ENCODE measurements around the gene ABCA5. TPM values are rescaled to one million over a fixed set of nuclear protein-coding genes. Genes with fewer than 3 reads are reported as not detected.

Gene ABCA5
- polyA plus RNA-seq, 1 of the 3 experiments (the other 2 are of a cell fraction), result 2.0 TPM

DNA sequence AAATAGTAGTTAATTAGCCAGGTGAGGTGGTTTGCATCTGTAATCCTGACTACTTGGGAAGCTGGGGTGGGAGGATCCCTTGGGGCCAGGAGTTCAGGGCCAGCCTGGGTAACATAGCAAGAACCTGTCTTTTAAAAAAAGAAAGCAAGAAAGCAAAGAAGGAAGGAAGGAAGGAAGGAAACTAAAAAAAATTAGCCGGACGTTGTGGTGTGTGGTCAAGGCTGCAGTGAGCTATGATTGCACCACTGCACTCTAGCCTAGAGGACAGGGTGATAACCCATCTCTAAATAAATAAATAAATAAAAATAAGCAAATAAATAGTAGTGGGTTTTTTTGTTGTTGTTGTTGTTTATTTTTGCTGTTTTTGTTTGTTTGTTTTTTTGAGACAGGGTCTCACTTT is 48.3 kb upstream of the ABCA5 start:
- no peak for DNase-seq
- no peaks in the 10 kb centered on the region for H4K20me1 ChIP-seq (ENCODE audit: insufficient read depth)
- H3F3A ChIP-seq (replicated peaks; ENCODE audit: insufficient read depth), result no peaks in the 10 kb centered on the region
- no peak overlapping the region for H3K27ac ChIP-seq (ENCODE audit: low read depth in 2 of 2, low read length in 1 of 2)
- H3K79me2 ChIP-seq (ENCODE audit: insufficient read depth), result no peaks in the 10 kb centered on the region
- CTCF ChIA-PET, result interaction anchor here (0.7 kb wide), 1 partner anchor 19 kb away, joined by 3 read pairs; no protein-coding TSS in a partner anchor
- H3K4me1 ChIP-seq (ENCODE audit: control insufficient read depth in 1 of 2, insufficient read depth in 2 of 2, low read depth in 1 of 2, low read length in 1 of 2), result no peaks in the 10 kb centered on the region
- POLR2A ChIA-PET, result no interaction called here
- no peaks in the 10 kb centered on the region for H3K27me3 ChIP-seq (ENCODE audit: insufficient read depth)
- H3K4me3 ChIP-seq (ENCODE audit: low read depth in 2 of 2, low read length in 1 of 2), result no peak overlapping the region
- H2AFZ ChIP-seq (ENCODE audit: low read depth), result no peak overlapping the region
- WGBS (ENCODE audit: low lambda C conversion rate), result 93% methylated on average over 2 of the region's 2 CpGs
- H3K4me2 ChIP-seq, result no peak overlapping the region
- H3K36me3 ChIP-seq (replicated peaks in 1 of 2; ENCODE audit: control insufficient read depth in 1 of 2, insufficient read depth in 2 of 2, low read length in 1 of 2), result no peaks in the 10 kb centered on the region
- no peaks in the 10 kb centered on the region for H3K9me2 ChIP-seq
- no peaks in the 10 kb centered on the region for H3K9me3 ChIP-seq
- no peak overlapping the region for H3K9ac ChIP-seq
- no peak for TF ChIP-seq ELF1 (IDR thresholded peaks at IDR 0.05)

DNA sequence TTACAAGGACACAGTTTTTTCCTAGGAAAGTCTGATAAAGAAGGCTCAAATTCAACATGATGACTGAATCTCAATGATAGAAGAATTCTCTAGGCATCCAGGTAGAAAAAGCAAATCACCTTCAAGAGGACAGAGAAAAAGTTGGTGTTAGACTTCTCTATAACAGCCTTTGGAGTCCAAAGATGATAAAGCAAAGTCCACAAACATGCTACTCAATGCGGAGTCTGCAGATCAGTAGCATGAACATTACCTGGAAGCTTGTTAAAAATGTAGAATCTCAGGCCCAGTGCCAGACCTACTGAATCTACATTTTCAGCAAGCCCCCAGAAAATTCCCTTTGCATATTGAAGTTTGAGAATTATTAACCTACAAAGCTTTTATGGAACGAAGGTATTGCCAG is 46.1 kb upstream of the ABCA5 start:
- ChIA-PET POLR2A (no interaction called here), CTCF (no interaction called here)
- no peaks in the 10 kb centered on the region for H3F3A ChIP-seq (replicated peaks; ENCODE audit: insufficient read depth)
- no peak overlapping the region for H3K4me2 ChIP-seq
- H3K9me2 ChIP-seq, result no peaks in the 10 kb centered on the region
- H3K36me3 ChIP-seq (replicated peaks in 1 of 2; ENCODE audit: control insufficient read depth in 1 of 2, insufficient read depth in 2 of 2, low read length in 1 of 2), result no peaks in the 10 kb centered on the region
- H3K27me3 ChIP-seq (ENCODE audit: insufficient read depth), result no peaks in the 10 kb centered on the region
- H3K79me2 ChIP-seq (ENCODE audit: insufficient read depth), result no peaks in the 10 kb centered on the region
- WGBS (ENCODE audit: low lambda C conversion rate), result 63% methylated on average over 2 of the region's 2 CpGs
- H3K9me3 ChIP-seq, result no peaks in the 10 kb centered on the region
- H3K4me3 ChIP-seq (ENCODE audit: low read depth in 2 of 2, low read length in 1 of 2), result no peak overlapping the region
- H3K9ac ChIP-seq, result no peak overlapping the region
- TF ChIP-seq TCF12 (IDR thresholded peaks at IDR 0.05), result no peak
- no peak for TF ChIP-seq EZH2phosphoT487 (IDR thresholded peaks at IDR 0.05; ENCODE audit: borderline replicate concordance, low read depth)
- no peak for TF ChIP-seq YY1 (IDR thresholded peaks at IDR 0.05; ENCODE audit: low read depth)
- no peak for TF ChIP-seq MXI1 (IDR thresholded peaks at IDR 0.05; ENCODE audit: low read depth, low read length)
- no peak for TF ChIP-seq GATA2 (CRISPR knock-in tag; IDR thresholded peaks at IDR 0.05)
- no peak for TF ChIP-seq JUND (IDR thresholded peaks at IDR 0.05)
- no peak for TF ChIP-seq RAD21 (IDR thresholded peaks at IDR 0.05; ENCODE audit: low read length)
- TF ChIP-seq RXRA (IDR thresholded peaks at IDR 0.05; ENCODE audit: borderline replicate concordance, low read depth), result no peak
- no peak for TF ChIP-seq TAF1 (IDR thresholded peaks at IDR 0.05; ENCODE audit: borderline replicate concordance, low read depth, low read length)
- no peak for TF ChIP-seq FOXM1 (IDR thresholded peaks at IDR 0.05; ENCODE audit: low read depth)
- TF ChIP-seq, protein P1, sequence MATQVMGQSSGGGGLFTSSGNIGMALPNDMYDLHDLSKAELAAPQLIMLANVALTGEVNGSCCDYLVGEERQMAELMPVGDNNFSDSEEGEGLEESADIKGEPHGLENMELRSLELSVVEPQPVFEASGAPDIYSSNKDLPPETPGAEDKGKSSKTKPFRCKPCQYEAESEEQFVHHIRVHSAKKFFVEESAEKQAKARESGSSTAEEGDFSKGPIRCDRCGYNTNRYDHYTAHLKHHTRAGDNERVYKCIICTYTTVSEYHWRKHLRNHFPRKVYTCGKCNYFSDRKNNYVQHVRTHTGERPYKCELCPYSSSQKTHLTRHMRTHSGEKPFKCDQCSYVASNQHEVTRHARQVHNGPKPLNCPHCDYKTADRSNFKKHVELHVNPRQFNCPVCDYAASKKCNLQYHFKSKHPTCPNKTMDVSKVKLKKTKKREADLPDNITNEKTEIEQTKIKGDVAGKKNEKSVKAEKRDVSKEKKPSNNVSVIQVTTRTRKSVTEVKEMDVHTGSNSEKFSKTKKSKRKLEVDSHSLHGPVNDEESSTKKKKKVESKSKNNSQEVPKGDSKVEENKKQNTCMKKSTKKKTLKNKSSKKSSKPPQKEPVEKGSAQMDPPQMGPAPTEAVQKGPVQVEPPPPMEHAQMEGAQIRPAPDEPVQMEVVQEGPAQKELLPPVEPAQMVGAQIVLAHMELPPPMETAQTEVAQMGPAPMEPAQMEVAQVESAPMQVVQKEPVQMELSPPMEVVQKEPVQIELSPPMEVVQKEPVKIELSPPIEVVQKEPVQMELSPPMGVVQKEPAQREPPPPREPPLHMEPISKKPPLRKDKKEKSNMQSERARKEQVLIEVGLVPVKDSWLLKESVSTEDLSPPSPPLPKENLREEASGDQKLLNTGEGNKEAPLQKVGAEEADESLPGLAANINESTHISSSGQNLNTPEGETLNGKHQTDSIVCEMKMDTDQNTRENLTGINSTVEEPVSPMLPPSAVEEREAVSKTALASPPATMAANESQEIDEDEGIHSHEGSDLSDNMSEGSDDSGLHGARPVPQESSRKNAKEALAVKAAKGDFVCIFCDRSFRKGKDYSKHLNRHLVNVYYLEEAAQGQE (IDR thresholded peaks at IDR 0.05; ENCODE audit: low read depth, low read length), result no peak
- TF ChIP-seq CHD2 (IDR thresholded peaks at IDR 0.05; ENCODE audit: low read length, partially characterized antibody), result no peak
- TF ChIP-seq FOXJ3 (CRISPR knock-in tag; IDR thresholded peaks at IDR 0.05), result no peak
- no peak for TF ChIP-seq GABPA (IDR thresholded peaks at IDR 0.05; ENCODE audit: low read depth)
- no peak for TF ChIP-seq NFIC (IDR thresholded peaks at IDR 0.05; ENCODE audit: borderline replicate concordance)
- no peak for TF ChIP-seq MEF2A (IDR thresholded peaks at IDR 0.05; ENCODE audit: borderline replicate concordance, low read depth)
- no peak for TF ChIP-seq SMC3 (IDR thresholded peaks at IDR 0.05; ENCODE audit: low read depth, low read length)
- TF ChIP-seq, protein P2, sequence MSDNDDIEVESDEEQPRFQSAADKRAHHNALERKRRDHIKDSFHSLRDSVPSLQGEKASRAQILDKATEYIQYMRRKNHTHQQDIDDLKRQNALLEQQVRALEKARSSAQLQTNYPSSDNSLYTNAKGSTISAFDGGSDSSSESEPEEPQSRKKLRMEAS (IDR thresholded peaks at IDR 0.05; ENCODE audit: low read depth), result no peak
- no peak for TF ChIP-seq TEAD4 (IDR thresholded peaks at IDR 0.05; ENCODE audit: borderline replicate concordance, insufficient read depth)
- no peak overlapping the region for H3K27ac ChIP-seq (ENCODE audit: low read depth in 2 of 2, low read length in 1 of 2)
- no peaks in the 10 kb centered on the region for H4K20me1 ChIP-seq (ENCODE audit: insufficient read depth)
- DNase-seq, result no peak
- H2AFZ ChIP-seq (ENCODE audit: low read depth), result no peak overlapping the region
- no peaks in the 10 kb centered on the region for H3K4me1 ChIP-seq (ENCODE audit: control insufficient read depth in 1 of 2, insufficient read depth in 2 of 2, low read depth in 1 of 2, low read length in 1 of 2)

Measured in SK-N-SH (cell line).